HG03460 (cell line): ENCODE data around the gene CYB561D2.

ENCODE experiments used
- ATAC-seq: cut with Tn5 transposase; IDR thresholded peaks from one replicate; pipeline ENCODE4 v1.9.1; 2021; ENCODE audit not compliant: unreplicated experiment

CYB561D2 gene

GRCh38 chr3:50340448-50341329 lies 10.0 kb upstream of the CYB561D2 start, which contains the start of gene RASSF1:
Gene RASSF1, minus strand, starts transcription at chr3:50340836. Its CDS starts 31 bp downstream, at chr3:50340805.
- no peak for ATAC-seq

- ATAC-seq, result no peak
Measured at GRCh38 chr3:50341537-50341936, 9.1 kb upstream of the CYB561D2 start.

- no peak for ATAC-seq
Measured at GRCh38 chr3:50341996-50342650, 8.5 kb upstream of the CYB561D2 start.

- ATAC-seq, result no peak
Measured at GRCh38 chr3:50342813-50343633, 7.6 kb upstream of the CYB561D2 start.

GRCh38 chr3:50345008-50345407 lies 5.7 kb upstream of the CYB561D2 start:
- no peak for ATAC-seq

GRCh38 chr3:50345586-50346234 lies 5.0 kb upstream of the CYB561D2 start, which contains the start of gene ZMYND10:
Gene ZMYND10, minus strand, starts transcription at chr3:50345732. Its CDS starts 153 bp downstream, at chr3:50345579.
- ATAC-seq, result no peak

GRCh38 chr3:50347187-50347813 lies 3.4 kb upstream of the CYB561D2 start:
- ATAC-seq, result no peak

- no peak for ATAC-seq
Measured at GRCh38 chr3:50350213-50350526, 492 bp upstream of the CYB561D2 start.

- ATAC-seq, result no peak
Measured at GRCh38 chr3:50351323-50351697, 648 bp downstream of the CYB561D2 start.

- no peak for ATAC-seq
Measured at GRCh38 chr3:50352781-50353180, 2.1 kb downstream of the CYB561D2 start.

- no peak for ATAC-seq
Measured at GRCh38 chr3:50353245-50354004, 2.8 kb downstream of the CYB561D2 start.

- no peak for ATAC-seq
Measured at GRCh38 chr3:50354186-50354764, 3.6 kb downstream of the CYB561D2 start.

- no peak for ATAC-seq
Measured at GRCh38 chr3:50354850-50355249, 4.2 kb downstream of the CYB561D2 start.

GRCh38 chr3:50355829-50356552 lies 5.3 kb downstream of the CYB561D2 start:
- ATAC-seq, result no peak

GRCh38 chr3:50356553-50356952 lies 5.9 kb downstream of the CYB561D2 start:
- ATAC-seq, result no peak

GRCh38 chr3:50357481-50357880 lies 6.8 kb downstream of the CYB561D2 start:
- ATAC-seq, result no peak

- ATAC-seq, result no peak
Measured at GRCh38 chr3:50358355-50358910, 7.8 kb downstream of the CYB561D2 start.
